GM21367 (cell line): Measurements from ENCODE around the gene ZNF705A.
"Not testable (repeated sequence)": the region's sequence is repeated elsewhere in the genome, so short reads cannot be mapped to it uniquely, and the experiment has no call there.

Source experiments
- ATAC-seq: cut with Tn5 transposase; IDR thresholded peaks from one replicate; pipeline ENCODE4 v1.9.1; 2021; ENCODE audit not compliant: unreplicated experiment

Gene ZNF705A

DNA sequence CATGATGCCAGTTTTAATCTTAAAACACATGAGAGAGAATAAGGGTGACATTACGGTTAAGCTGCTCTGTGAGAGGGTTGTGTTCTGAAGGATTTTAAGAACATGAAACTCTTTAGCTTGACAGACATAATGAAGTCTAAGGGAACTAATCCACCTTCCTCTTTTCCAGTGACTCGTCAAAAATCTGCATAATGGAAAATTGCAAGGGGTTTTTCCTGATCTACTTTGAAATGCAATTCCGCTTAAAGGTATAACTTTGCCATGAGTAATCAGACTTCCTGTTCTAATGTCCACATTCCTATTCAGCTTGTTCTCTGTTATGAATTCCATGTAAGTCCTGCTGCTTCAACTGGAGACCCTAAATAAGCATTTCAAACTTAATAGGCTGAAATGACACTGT, at the start of gene ZNF705A:
Gene ZNF705A, plus strand, starts transcription at position 171 of the 400 bp plus-strand sequence. CDS start 15,611 bp downstream, outside the sequence.
- no peak for ATAC-seq

DNA sequence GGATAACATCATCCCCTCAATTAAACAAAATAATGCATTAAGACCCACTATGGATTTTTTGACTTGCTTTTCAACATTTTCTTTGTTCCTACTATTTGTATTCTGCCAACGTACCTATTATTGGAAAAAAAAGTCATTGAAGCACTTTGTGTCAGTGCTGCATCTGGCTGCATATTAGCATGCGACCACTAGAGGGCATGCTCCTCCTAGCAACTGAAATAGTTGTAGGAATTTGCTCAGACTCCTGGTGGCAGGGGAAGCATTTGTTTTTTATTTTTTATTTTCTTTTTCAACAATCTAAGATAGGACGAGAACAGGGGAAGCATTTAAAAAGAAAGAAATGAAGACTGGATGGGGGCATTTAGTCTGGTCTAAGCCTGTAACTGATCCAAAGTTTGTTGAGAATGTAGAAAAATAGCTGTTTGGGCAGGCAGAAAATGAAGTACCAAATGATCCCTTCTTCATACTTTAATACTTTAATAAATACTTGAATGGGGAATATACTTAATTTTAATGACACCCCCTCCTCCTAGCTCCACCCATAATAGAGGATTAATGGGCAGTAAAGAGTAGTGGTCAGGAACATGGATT, 47.9 kb upstream of the ZNF705A start:
- ATAC-seq, result no peak

DNA sequence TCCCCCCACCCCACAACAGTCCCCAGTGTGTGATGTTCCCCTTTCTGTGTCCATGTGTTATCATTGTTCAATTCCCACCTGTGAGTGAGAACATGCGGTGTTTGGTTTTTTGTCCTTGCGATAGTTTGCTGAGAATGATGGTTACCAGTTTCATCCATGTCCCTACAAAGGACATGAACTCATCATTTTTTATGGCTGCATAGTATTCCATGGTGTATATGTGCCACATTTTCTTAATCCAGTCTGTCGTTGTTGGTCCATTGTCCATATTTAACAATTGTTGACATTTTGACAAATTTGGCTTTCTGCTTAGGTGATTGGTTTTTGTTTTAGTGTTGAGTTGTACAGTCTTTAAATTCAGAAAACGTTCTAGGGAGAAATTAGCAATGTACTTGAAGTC, 43.7 kb upstream of the ZNF705A start:
- not testable (repeated sequence) for ATAC-seq

DNA sequence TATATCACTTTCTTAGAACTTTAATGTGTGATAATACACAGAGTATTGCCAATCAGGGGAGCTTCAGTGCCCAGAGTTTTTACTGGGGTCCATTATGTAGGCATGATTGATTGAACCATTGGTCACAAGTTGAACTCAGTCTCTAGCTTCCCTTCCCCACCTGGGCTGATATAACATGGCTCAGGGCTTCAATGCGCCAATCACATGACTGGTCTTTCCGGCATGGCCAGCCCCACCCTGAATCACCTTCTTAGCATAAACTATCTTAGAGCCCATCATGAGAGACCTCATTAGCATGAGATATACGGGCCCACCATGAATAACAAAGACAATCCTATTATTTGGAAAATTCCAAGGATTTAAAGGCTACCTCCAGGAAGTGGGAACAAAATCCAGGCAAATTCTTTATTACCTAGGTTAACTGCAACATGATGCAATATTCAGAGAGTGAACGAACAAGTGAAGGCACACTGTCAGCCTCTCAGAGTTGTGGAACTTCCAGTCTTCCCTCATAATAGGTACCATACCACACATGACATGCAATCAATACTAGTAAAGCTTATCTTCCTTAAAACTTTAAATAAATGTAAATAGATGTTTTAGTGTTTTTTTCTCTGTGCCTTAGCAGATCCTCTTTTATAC, 36.6 kb upstream of the ZNF705A start:
- no peak for ATAC-seq

DNA sequence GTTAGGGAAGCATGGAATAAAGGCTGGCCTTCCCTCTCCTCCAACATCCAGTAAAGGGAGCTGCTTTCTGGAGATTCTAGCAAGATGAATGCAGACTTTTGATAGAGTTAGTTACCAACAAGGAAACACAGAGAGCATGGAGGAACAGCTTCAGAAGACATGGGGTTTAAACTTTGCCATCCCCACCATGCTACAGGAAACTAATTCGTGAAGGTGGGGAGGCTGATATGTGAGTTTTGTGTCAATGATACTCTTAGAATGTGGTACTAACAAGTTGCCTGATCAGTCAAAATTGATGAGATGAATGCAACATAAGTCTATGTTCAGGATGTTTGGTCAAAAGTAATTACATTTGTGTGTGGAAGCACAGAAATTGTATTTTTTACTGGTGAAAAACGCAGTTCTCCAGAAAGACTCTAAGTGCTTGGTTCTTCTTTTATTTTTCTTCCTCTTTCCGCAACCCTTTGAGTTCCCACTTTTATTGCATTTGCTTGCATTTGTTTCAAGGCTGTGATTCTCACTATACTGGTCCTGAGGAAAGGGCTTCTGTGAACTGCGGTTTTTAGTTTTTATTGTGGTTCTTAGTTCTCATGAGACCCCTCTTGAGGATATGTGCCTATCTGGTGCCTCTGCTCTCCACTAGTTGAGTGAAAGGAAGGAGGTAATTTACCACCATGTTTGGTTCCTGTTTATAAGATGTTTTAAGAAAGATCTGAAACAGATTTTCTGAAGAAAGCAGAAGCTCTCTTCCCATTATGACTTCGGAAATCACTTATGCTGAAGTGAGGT, 33.5 kb upstream of the ZNF705A start, which contains the start of gene CLEC4A:
Gene CLEC4A, plus strand, starts transcription at position 494 of the 789 bp plus-strand sequence. Its CDS starts 262 bp downstream, at position 756.
- no peak for ATAC-seq

DNA sequence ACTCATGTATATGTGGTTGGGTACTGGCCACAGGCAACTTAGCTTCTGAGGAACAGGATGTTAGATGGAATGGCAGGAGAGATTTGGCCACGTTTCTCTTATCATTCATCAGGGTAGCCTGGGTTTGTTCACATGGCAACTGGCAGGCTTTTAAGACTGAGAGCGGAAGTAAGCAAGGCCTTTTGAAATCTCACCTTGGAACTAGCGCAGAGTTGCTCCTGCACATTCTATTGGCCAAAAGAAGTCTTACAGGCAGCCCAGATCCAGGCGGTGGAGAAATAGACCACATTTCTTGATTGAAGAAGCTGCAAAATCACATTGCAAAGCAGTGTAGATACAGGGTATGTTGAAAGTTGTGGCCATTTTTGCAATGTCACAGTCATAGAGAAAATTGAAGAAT, 29.7 kb upstream of the ZNF705A start:
- no peak for ATAC-seq

DNA sequence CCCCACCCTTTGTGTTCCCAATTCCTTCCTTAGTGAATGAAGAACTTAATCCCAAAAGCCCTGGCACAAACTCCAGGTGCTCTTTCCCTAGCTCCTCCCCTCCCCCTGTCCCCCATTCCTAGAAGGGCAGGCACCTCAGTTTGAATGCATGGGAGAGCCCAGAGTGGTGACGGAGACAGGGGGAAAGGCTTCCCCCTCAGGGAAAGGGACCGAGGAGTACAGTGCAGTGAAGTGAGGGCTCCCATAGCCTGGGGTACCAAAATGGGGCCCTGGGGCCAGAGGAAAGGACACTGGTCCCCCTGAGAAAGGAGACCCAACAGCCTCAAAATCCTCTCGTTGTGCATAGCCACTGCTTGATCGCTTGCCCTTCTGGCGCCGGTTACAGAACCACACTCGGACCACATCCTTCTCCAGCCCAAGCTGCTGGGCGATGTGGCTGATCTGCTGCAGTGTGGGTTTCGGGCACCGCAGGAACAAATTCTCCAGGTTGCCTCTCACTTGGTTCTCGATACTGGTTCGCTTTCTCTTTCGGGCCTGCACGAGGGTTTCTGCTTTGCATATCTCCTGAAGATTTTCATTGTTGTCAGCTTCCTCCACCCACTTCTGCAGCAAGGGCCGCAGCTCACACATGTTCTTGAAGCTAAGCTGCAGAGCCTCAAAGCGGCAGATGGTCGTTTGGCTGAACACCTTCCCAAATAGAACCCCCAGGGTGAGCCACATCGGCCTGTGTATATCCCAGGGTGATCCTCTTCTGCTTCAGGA, 23.0 kb upstream of the ZNF705A start:
- not testable (repeated sequence) for ATAC-seq

DNA sequence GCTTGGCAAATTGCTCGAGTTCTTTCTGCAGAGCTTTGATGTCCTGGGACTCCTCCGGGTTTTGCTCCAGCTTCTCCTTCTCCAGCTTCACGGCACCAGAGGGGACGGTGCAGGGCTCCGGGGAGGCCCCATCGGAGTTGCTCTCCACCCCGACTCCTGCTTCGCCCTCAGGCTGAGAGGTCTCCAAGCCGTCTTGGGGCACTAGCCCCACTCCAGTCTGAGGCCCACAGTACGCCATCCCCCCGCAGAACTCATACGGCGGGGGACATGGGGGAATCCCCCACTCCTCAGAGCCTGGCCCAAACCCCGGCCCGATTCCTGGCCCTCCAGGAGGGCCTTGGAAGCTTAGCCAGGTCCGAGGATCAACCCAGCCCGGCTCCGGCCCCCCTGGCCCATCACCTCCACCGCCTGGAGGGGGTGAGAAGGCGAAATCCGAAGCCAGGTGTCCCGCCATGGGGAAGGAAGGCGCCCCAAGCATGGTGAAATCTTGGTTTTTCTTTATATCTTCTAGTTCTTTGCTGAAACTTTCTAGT, 22.4 kb upstream of the ZNF705A start:
- ATAC-seq, result not testable (repeated sequence)

DNA sequence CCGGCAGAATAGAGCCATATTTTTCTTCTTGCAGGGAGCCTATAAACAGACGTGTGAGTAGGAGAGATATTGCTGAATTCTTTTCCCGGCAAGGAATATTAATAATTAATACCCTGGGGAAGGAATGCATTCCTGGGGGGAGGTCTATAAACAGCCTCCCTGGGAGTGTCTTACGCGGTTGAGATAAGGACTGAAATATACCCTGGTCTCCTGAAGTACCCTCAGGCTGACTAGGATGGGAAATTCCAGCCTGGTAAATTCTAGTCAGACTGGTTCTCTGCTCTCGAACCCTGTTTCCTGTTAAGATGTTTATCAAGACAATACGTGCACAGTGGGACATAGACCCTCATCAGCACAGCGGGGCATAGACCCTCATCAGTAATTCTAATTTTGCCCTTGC, 15.2 kb upstream of the ZNF705A start:
- not testable (repeated sequence) for ATAC-seq

DNA sequence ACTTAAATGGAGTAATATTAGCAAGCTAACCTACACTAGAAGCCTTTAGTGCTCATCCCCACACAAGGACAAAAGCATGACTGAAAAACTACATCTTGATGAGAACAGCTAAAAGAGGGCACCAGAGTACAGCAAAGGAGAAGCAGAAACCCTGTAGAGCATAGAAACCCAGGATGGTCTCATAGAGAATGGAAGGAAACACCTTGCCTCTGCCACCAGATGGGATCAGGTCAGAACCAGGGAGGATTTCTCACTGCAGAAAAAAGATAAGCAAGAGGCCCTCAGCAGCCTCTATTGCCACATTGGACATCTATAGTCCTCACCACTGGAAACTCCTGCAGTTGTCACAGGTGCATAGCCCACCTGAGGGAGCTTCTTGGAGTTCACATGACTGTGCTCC, 13.6 kb upstream of the ZNF705A start:
- ATAC-seq, result no peak

DNA sequence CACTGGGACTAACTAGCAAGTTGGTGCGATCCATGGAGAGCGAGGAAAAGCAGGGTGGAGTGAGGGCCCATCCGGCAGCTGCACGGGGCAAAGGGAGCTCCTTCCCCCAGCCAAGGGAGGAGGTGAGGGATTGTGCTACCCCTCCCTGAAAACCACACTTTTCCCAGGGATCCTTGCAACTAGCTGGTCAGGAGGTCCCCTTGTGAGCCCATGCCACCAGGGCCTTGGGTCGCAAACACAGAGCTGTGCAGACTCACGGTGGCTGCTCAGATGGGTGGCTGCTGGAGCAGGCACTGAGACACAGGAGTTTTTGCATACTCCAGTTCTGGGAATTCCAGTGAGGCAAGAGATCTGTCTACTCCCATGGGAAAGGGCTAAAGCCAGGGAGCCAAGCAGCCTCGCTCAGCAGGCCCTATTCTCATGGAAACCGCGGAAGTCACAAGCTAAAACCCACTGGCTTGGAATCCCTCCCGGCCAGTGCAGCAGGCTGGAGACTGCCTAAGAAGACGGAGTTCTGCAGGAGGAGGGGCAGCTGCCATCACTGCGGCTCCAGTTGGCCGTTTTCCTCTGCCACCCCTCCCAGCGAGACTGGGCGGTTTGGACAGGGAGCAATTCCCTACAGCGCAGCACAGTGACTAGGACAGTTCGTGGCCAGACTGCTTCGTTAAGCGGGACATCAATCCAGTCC, 10.9 kb upstream of the ZNF705A start:
- ATAC-seq, result no peak

DNA sequence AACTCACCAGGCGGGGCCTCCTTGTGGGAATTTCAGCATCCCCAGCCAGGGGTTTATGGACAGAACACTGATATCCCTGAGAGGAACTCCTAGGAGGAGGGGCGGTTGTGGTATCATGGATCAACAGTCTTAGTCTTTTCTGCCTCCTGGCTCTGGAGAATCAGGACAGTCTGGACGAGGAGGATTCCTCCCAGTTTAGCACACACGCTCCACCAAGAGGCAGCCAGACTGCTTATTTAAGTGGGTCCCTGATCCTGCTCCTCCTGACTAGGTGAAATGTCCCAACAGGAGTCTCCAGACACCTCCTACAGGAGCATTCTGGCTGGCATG, 10.4 kb upstream of the ZNF705A start:
- no peak for ATAC-seq

DNA sequence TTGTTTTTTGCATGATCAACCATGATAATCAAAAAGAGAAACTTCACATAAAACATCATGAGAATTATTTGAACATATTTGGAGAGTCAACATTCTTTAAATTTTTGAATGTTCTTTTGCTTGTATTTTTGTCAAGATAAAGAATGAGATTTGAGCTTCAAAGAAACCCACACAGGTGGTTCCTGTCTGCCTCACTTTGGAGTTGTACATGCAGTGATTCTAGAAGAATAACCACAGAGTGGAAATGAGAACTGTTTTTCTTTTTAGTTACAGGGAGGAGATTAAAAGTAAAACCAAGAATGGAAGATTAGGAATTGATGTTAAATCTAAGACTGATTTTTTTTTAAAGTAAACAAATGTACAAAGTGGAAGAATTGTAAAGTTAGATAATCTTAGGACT, 2.3 kb upstream of the ZNF705A start:
- ATAC-seq, result no peak

DNA sequence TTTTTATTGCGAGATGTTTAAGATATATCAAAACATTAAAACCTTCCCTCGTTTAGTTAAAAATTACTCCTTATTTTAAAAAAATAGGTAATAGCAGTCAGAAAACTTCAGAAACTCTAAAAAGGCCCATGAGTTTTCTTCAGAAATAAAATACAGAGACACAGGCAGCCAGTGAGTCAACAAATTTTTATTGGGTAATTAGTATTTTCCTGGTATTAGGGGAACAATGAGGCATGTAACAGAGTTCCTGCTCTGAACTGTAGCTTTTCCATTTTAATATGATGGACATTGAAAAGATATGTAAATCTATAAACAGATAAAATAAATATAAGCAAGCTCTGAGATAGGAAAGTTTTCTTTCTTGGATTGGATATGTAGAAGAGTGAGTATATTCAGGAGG, 399 bp upstream of the ZNF705A start:
- ATAC-seq, result no peak

DNA sequence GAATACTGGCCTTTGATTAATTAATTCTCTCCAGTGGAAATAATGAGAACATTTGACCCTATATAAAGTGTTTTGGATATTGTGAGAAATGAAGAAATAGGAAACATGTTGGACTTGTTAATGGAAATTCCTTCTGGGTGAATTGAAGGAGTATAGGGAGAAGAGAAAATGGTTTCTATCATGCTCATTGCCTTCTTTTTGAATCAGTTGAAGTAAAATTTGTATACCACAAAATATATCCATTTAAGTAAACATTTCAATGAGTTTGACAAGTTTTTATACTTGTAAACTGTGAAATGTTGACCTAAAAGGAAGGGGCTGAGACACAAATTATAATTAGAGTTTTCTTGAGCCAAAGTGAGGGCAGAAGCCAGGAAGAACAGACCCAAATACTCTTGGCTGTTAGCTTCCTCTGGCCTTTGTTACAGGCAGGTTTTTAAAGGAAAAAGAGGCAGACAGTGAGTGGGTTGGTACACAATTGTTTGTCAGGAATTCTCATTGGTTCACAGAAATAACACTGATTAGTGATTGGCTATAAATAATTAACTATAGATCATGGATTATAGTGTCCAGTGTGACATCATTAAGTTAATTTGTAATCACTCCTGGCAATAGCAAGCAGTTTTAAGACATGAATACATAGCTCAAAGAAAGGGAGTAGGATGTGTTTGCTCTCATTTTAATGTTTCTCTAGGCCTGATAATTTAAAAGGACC, 826 bp downstream of the ZNF705A start:
- no peak for ATAC-seq

DNA sequence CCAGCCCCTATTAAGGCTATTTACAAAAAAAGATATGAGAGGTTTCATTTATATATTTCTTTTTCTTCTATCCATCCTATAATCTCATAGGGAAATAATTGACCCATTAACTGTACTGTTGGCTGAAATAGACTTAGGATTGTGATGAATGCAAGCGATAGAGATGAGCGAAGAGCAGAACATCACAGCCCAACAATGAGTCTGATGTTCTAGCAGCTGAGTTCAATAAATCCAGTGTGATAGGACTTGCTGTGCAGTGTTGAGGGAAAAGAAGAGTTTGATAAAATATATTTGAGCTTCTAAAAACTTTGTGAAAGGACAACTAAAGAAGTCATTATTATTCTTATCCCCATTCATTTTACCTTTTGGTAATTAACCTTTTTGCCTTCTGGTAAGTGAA, 16.1 kb downstream of the ZNF705A start:
- ATAC-seq, result not testable (repeated sequence)

DNA sequence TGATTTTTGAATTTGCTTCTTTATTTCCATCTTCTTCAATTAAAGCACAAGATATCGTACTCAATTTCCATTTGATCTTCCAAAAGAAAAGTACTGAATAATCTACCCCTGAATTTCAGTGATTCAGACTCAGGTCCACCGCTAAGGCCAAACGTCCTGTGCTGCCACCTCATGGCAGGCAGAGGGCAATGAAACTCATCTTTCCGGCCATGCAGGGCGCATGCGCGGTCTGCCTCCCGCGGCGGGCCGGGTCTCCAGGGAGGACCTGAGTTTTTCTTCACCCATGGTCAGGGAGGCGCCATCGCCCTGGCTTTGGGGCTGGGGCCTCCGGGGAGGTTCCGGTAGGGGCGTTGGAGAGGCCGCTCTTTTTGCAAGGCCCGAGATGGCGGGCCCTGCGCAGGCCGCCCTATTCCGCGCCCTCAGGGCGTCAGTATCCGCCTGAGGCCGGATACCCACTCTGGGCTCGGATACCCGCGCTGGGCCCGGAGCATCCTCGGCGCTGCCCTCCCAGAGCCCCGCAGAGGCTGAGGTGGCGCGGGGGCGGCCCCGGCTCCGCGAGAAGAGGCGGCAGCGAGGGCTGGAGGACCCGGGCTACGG, 23.3 kb downstream of the ZNF705A start:
- not testable (repeated sequence) for ATAC-seq

DNA sequence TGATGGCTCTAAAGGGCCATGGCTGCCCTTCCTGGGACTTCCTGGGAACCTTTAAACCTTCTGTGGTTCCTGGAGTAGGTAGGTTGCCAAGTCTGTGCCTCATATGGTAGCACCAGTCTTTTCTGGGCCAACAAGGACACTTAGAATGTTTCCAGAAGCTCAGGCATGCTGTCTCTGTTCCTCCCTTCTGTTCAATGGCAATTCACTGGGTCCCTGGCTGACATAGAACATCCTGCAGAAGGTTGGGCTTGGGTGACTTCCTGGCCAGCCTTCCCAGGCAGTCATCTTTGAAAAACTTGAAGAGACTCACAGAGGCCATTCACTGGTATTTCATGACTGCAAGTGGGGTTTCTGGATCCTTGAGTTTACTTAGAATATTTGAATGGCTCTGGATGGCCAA, 24.5 kb downstream of the ZNF705A start:
- not testable (repeated sequence) for ATAC-seq

DNA sequence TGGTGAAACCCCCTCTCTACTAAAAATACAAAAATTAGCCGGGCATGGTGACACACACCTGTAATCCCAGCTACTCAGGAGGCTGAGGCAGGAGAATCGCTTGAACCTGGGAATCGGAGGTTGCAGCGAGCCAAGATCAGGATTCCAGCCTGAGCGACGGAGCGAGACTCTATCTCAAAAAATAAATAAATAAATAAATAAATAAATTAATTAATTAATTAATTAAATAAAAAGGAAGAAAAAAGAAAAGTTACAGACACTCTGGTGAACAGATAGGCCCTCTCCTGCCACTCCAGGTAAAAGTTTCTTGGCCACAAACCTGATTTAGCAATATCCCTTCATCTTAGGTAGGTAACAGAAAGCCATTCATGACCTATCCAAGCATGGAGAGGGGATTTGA, 26.1 kb downstream of the ZNF705A start:
- not testable (repeated sequence) for ATAC-seq
